SK-N-SH (cell line): ENCODE results near the gene SETBP1. TPM values are rescaled to one million over a fixed set of nuclear protein-coding genes. Genes with fewer than 3 reads are reported as not detected.

Experiments used
- CTCF ChIA-PET: fragments of 300-600, 350-600 bp; formaldehyde crosslinking; extraction: SDS; loops from one replicate; lab custom pipeline; 2021; lab: Yijun Ruan, JAX
- POLR2A ChIA-PET: fragments of 350-600 bp; sonication (Branson Sonifier 250); formaldehyde crosslinking; extraction: SDS; loops from one replicate; lab custom pipeline; 2020; ENCODE audit warnings: antibody characterized with exemption, inconsistent platforms; lab: Yijun Ruan, JAX
- DNase-seq: peaks from one replicate; pipeline ENCODE4 v3.0.0; 2012
- H2AFZ ChIP-seq: fragments of 200-600 bp; sonication (generic); 2 replicates; pipeline ENCODE4 v1.8.1; 2016; ENCODE audit warnings: antibody characterized with exemption, mild to moderate bottlenecking, low read depth
- H3F3A ChIP-seq: fragments of 200-600 bp; sonication (generic); replicated peaks from 2 replicates; pipeline ENCODE3; 2016; ENCODE audit warnings: antibody characterized with exemption, mild to moderate bottlenecking; ENCODE audit not compliant: insufficient read depth
- H3K27ac ChIP-seq, 2 experiments: fragments of 200-500 bp in 1 of 2; fragments of 200-600 bp in 1 of 2; sonication (Bioruptor generic) in 1 of 2; sonication (generic), shearing (Covaris generic) in 1 of 2; 2 replicates each; pipeline versions ENCODE4 v1.5.1 to v1.6.1; 2014 to 2016; ENCODE audit warnings: low read depth in 2 of 2, inconsistent platforms in 1 of 2, low read length in 1 of 2, mild to moderate bottlenecking in 1 of 2, mixed read lengths in 1 of 2
- H3K27me3 ChIP-seq: fragments of 200-600 bp; sonication (generic), shearing (Covaris generic); 2 replicates; pipeline ENCODE4 v1.6.1; 2016; ENCODE audit warnings: mixed run types; ENCODE audit not compliant: insufficient read depth
- H3K36me3 ChIP-seq, 2 experiments: fragments of 200-500 bp in 1 of 2; fragments of 200-600 bp in 1 of 2; sonication (Bioruptor generic) in 1 of 2; sonication (generic) in 1 of 2; replicated peaks in 1 of 2; 2 replicates each; pipeline versions ENCODE3 to v1.5.1; 2014 to 2016; ENCODE audit warnings: low read length in 1 of 2, mild to moderate bottlenecking in 1 of 2; ENCODE audit not compliant: insufficient read depth in 2 of 2, control insufficient read depth in 1 of 2
- H3K4me1 ChIP-seq, 2 experiments: fragments of 200-500 bp in 1 of 2; fragments of 200-600 bp in 1 of 2; sonication (Bioruptor generic) in 1 of 2; sonication (generic), shearing (Covaris generic) in 1 of 2; 2 replicates each; pipeline versions ENCODE4 v1.5.1 to v1.6.1; 2014 to 2016; ENCODE audit warnings: low read depth in 1 of 2, low read length in 1 of 2, mixed run types in 1 of 2; ENCODE audit not compliant: insufficient read depth in 2 of 2, control insufficient read depth in 1 of 2
- H3K4me2 ChIP-seq: fragments of 200-600 bp; sonication (generic), shearing (Covaris generic); 2 replicates; pipeline ENCODE4 v1.6.1; 2017; ENCODE audit warnings: mixed run types
- H3K4me3 ChIP-seq, 2 experiments: fragments of 200-500 bp in 1 of 2; fragments of 200-600 bp in 1 of 2; sonication (Bioruptor generic) in 1 of 2; sonication (generic), shearing (Covaris generic) in 1 of 2; 2 replicates each; pipeline versions ENCODE4 v1.5.1 to v1.8.1; 2014 to 2016; ENCODE audit warnings: low read depth in 2 of 2, inconsistent platforms in 1 of 2, low read length in 1 of 2, mild to moderate bottlenecking in 1 of 2, mixed read lengths in 1 of 2, moderate library complexity in 1 of 2
- H3K79me2 ChIP-seq: fragments of 200-600 bp; sonication (generic); 2 replicates; pipeline ENCODE4 v1.8.1; 2017; ENCODE audit warnings: mild to moderate bottlenecking; ENCODE audit not compliant: insufficient read depth
- H3K9ac ChIP-seq: fragments of 200-600 bp; sonication (generic); 2 replicates; pipeline ENCODE4 v1.6.1; 2017; ENCODE audit warnings: mixed run types
- H3K9me2 ChIP-seq: fragments of 200-600 bp; sonication (generic); 2 replicates; pipeline ENCODE4 v1.6.1; 2017; ENCODE audit warnings: mixed run types
- H3K9me3 ChIP-seq: fragments of 200-600 bp; sonication (generic); 2 replicates; pipeline ENCODE4 v1.6.1; 2017; ENCODE audit warnings: mixed run types, mild to moderate bottlenecking, moderate library complexity
- H4K20me1 ChIP-seq: fragments of 200-600 bp; sonication (generic); 2 replicates; pipeline ENCODE4 v1.6.1; 2017; ENCODE audit warnings: mild to moderate bottlenecking, mixed run types; ENCODE audit not compliant: insufficient read depth
- CHD2 ChIP-seq: fragments of 150-350 bp; IDR thresholded peaks from 2 replicates; pipeline ENCODE4 v1.6.1; 2018; ENCODE audit warnings: low read length; ENCODE audit not compliant: partially characterized antibody
- ELF1 ChIP-seq: IDR thresholded peaks from 2 replicates; pipeline ENCODE4 v1.4.0; 2012
- EZH2phosphoT487 ChIP-seq: fragments of 200-600 bp; sonication (generic); IDR thresholded peaks from 2 replicates; pipeline ENCODE4 v1.6.1; 2017; ENCODE audit warnings: low read depth, mixed run types, mild to moderate bottlenecking, antibody characterized with exemption, moderate library complexity, borderline replicate concordance
- FOSL2 ChIP-seq: IDR thresholded peaks from 2 replicates; pipeline ENCODE4 v1.4.0; 2012; ENCODE audit warnings: low read depth, mild to moderate bottlenecking, moderate library complexity, borderline replicate concordance
- FOXJ3 ChIP-seq: sonication (generic); formaldehyde crosslinking; IDR thresholded peaks from 2 replicates; pipeline ENCODE4 v1.5.1; 2020; ENCODE audit warnings: mild to moderate bottlenecking, missing genetic modification reagents
- GATA2 ChIP-seq: sonication (generic); formaldehyde crosslinking; IDR thresholded peaks from 2 replicates; pipeline ENCODE4 v1.5.0; 2020; ENCODE audit warnings: mild to moderate bottlenecking, missing genetic modification reagents
- JUND ChIP-seq: IDR thresholded peaks from 2 replicates; pipeline ENCODE4 v1.4.0; 2012
- MAX ChIP-seq: IDR thresholded peaks from 2 replicates; pipeline ENCODE4 v1.4.0; 2012; ENCODE audit warnings: low read depth
- MEF2A ChIP-seq: IDR thresholded peaks from 2 replicates; pipeline ENCODE4 v1.4.0; 2012; ENCODE audit warnings: low read depth, borderline replicate concordance
- MXI1 ChIP-seq: IDR thresholded peaks from 2 replicates; pipeline ENCODE4 v1.6.1; 2012; ENCODE audit warnings: mild to moderate bottlenecking, low read depth, low read length, improper control_type of control experiment
- NFIC ChIP-seq: IDR thresholded peaks from 2 replicates; pipeline ENCODE4 v1.4.0; 2012; ENCODE audit warnings: borderline replicate concordance
- NRF1 ChIP-seq: IDR thresholded peaks from 2 replicates; pipeline ENCODE4 v1.6.1; 2012; ENCODE audit warnings: low read depth, mild to moderate bottlenecking, low read length
- PBX3 ChIP-seq: IDR thresholded peaks from 2 replicates; pipeline ENCODE4; 2012
- RAD21 ChIP-seq: IDR thresholded peaks from 2 replicates; pipeline ENCODE4 v1.6.1; 2012; ENCODE audit warnings: mild to moderate bottlenecking, low read length
- RCOR1 ChIP-seq: fragments of 150-350 bp; IDR thresholded peaks from 2 replicates; pipeline ENCODE4 v1.6.1; 2017; ENCODE audit warnings: antibody characterized with exemption, low read length
- REST ChIP-seq: IDR thresholded peaks from 2 replicates; pipeline ENCODE4 v1.6.1; 2012; ENCODE audit warnings: mild to moderate bottlenecking, low read depth, low read length, moderate library complexity
- SMC3 ChIP-seq: IDR thresholded peaks from 2 replicates; pipeline ENCODE4 v1.6.1; 2012; ENCODE audit warnings: low read depth, low read length, improper control_type of control experiment
- TCF12 ChIP-seq: IDR thresholded peaks from 2 replicates; pipeline ENCODE4 v1.4.0; 2012
- USF1 ChIP-seq: IDR thresholded peaks from 2 replicates; pipeline ENCODE4 v1.4.0; 2012; ENCODE audit warnings: low read depth, borderline replicate concordance
- USF2 ChIP-seq: fragments of 150-350 bp; IDR thresholded peaks from 2 replicates; pipeline ENCODE4 v1.6.1; 2017; ENCODE audit warnings: antibody characterized with exemption, low read length, low read depth, borderline replicate concordance
- YY1 ChIP-seq: IDR thresholded peaks from 2 replicates; pipeline ENCODE4 v1.4.0; 2012; ENCODE audit warnings: low read depth, mild to moderate bottlenecking
- WGBS: methylation state at CpG from one replicate; pipeline ENCODE4 v1.1.6; 2017; ENCODE audit warnings: low lambda C conversion rate; 5-methylcytosine and 5-hydroxymethylcytosine counted together
- polyA plus RNA-seq, 3 experiments: library from polyadenylated mRNA; depleted of rRNA; stranded (reverse); fragments of >200 nt; gene quantifications; 2 replicates each; pipeline ENCODE4 v1.2.3, GENCODE V29; 2012

The SETBP1 gene
- polyA plus RNA-seq, 1 of the 3 experiments (the other 2 are of a cell fraction) = 3.0 TPM

GRCh38 chr18:44998360-44998759, 317.7 kb downstream of the SETBP1 start:
- H3K4me1 ChIP-seq = no peaks in the 10 kb centered on the region
- no peak for DNase-seq
- peaks cover 5% of the 10 kb centered on the region for H3F3A ChIP-seq
- 89% methylated on average over 8 of the region's 8 CpGs for WGBS
- no peaks in the 10 kb centered on the region for H3K36me3 ChIP-seq
- H3K4me2 ChIP-seq = no peak overlapping the region
- H3K79me2 ChIP-seq = no peaks in the 10 kb centered on the region
- TF ChIP-seq YY1 (no peak), SMC3 (no peak), USF2 (no peak), TCF12 (no peak), GATA2 (CRISPR knock-in tag) (no peak)
- H3K9ac ChIP-seq = no peak overlapping the region
- H2AFZ ChIP-seq = no peak overlapping the region
- H3K9me3 ChIP-seq = no peaks in the 10 kb centered on the region
- H4K20me1 ChIP-seq = no peaks in the 10 kb centered on the region
- H3K9me2 ChIP-seq = no peaks in the 10 kb centered on the region
- no peak overlapping the region for H3K27ac ChIP-seq
- POLR2A ChIA-PET = no interaction called here
- H3K4me3 ChIP-seq = no peak overlapping the region
- H3K27me3 ChIP-seq = no peaks in the 10 kb centered on the region
- CTCF ChIA-PET = no interaction called here

GRCh38 chr18:45004546-45005080, 323.9 kb downstream of the SETBP1 start:
- no peaks in the 10 kb centered on the region for H4K20me1 ChIP-seq
- no peaks in the 10 kb centered on the region for H3K9me2 ChIP-seq
- ChIA-PET POLR2A (no interaction called here), CTCF (no interaction called here)
- H3K4me1 ChIP-seq = peaks cover 0 to 12% of the 10 kb centered on the region in 2 experiments; a peak in 2 of 4 replicates
- TF ChIP-seq JUND (no peak), FOXJ3 (no peak), FOSL2 (no peak), MXI1 (no peak), RCOR1 (no peak), NFIC (no peak), CHD2 (no peak), RAD21 (no peak), MEF2A (no peak), TCF12 (no peak), MAX (no peak), EZH2phosphoT487 (no peak), PBX3 (no peak), REST (no peak), ELF1 (no peak), USF1 (no peak), YY1 (no peak), NRF1 (no peak)
- no peak overlapping the region for H3K4me3 ChIP-seq
- no peaks in the 10 kb centered on the region for H3K36me3 ChIP-seq
- no peak overlapping the region for H2AFZ ChIP-seq
- no peaks in the 10 kb centered on the region for H3K27me3 ChIP-seq
- no peaks in the 10 kb centered on the region for H3K9me3 ChIP-seq
- no peak overlapping the region for H3K27ac ChIP-seq
- no peaks in the 10 kb centered on the region for H3K79me2 ChIP-seq
- WGBS = 87% methylated on average over 3 of the region's 3 CpGs
- no peak overlapping the region for H3K9ac ChIP-seq
- no peaks in the 10 kb centered on the region for H3F3A ChIP-seq
- H3K4me2 ChIP-seq = no peak overlapping the region
- DNase-seq = no peak
